Testis (tissue), 3 donors: ENCODE data around the gene AOAH. TPM values are rescaled to one million over a fixed set of nuclear protein-coding genes. Genes with fewer than 3 reads are reported as not detected.

ENCODE experiments used
- DNase-seq: peaks from one replicate; pipeline ENCODE4 v3.0.0-alpha.2; 2019
- H3K27ac ChIP-seq, 2 donors: fragments of 200-600 bp; sonication (generic); one replicate each; pipeline ENCODE4 v1.5.1; 2019
- H3K27me3 ChIP-seq: fragments of 200-600 bp; sonication (generic); one replicate; pipeline ENCODE4 v1.5.1; 2019
- H3K36me3 ChIP-seq: fragments of 200-600 bp; sonication (generic); one replicate; pipeline ENCODE4 v1.5.1; 2017; ENCODE audit warnings: low read depth; ENCODE audit errors: missing control alignments
- H3K4me1 ChIP-seq: fragments of 200-600 bp; sonication (generic); one replicate; pipeline ENCODE4 v1.5.1; 2019
- H3K4me3 ChIP-seq, 2 donors: fragments of 200-600 bp; sonication (generic); one replicate each; pipeline ENCODE4 v1.5.1; 2017 to 2019
- H3K9me3 ChIP-seq: fragments of 200-600 bp; sonication (generic); one replicate; pipeline ENCODE4 v1.5.1; 2017
- POLR2A ChIP-seq: fragments of 450-650 bp; IDR thresholded peaks from one replicate; pipeline ENCODE4 v1.6.1; 2017; ENCODE audit warnings: antibody characterized with exemption, mild to moderate bottlenecking, moderate library complexity
- WGBS, 2 donors: methylation state at CpG; one replicate each; pipeline ENCODE4 v1.1.5; 2018; 5-methylcytosine and 5-hydroxymethylcytosine counted together
- intact Hi-C: fragments of 100-400 bp; cut with DNase I; formaldehyde crosslinking; loops from one replicate; pipeline ENCODE4 v1.15.1; 2023; ENCODE audit warnings: low total_unique reads
- polyA plus RNA-seq: library from polyadenylated mRNA; stranded (reverse); fragments of 350-450 nt; fragmentation: Illumina TruSeq; extraction: RNeasy Lipid Tissue Mini Kit (QIAGEN cat#74804); gene quantifications from one replicate; pipeline ENCODE4 v1.2.3, GENCODE V29; 2014; ENCODE audit warnings: low read depth, low replicate concordance; ENCODE audit not compliant: insufficient read depth
- total RNA-seq, 2 donors: library from RNA; depleted of rRNA; stranded (reverse); fragments of >200 nt; gene quantifications; one replicate each; pipeline ENCODE4 v1.2.3, GENCODE V29; 2016
- TF ChIP-seq, protein P1 (sequence below), 3 experiments: fragments of 450-650 bp in 2 of 3; fragments of 200-600 bp in 1 of 3; sonication (generic) in 1 of 3; IDR thresholded peaks; one replicate each; pipeline ENCODE4 v1.5.1; 2016 to 2019; ENCODE audit warnings: antibody characterized with exemption in 3 of 3, mild to moderate bottlenecking in 2 of 3, moderate library complexity in 1 of 3

AOAH gene
- total and polyA plus RNA-seq, 3 donors from 2014 or later = 1.7 to 4.6 (median 3.8) TPM

DNA sequence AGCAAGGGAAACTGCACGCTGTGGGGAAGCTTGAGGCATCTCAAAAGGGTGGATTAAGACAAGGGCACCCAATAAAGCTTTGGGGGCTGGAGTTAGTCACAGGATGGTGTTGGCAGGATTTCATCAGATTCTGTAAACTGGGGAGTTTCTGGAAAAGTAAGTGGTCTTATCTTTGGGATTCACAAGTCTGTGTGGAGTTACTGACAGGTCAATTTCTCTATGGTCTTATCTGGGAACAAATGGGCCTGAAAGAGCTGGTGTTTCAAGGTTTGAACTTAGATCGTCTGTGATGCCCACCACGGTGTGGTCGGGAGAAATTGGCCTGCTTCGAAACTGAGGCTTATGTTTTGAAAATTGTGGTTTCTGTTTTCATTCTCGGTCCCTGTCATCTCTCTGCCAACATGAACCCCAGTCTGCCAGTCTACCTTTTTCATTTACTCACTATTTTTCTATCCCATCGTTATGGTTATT lies 23.8 kb upstream of the AOAH start:
- H3K4me1 ChIP-seq = peaks cover 5% of the 10 kb centered on the region
- no peaks in the 10 kb centered on the region for H3K9me3 ChIP-seq
- TF ChIP-seq, protein P1, sequence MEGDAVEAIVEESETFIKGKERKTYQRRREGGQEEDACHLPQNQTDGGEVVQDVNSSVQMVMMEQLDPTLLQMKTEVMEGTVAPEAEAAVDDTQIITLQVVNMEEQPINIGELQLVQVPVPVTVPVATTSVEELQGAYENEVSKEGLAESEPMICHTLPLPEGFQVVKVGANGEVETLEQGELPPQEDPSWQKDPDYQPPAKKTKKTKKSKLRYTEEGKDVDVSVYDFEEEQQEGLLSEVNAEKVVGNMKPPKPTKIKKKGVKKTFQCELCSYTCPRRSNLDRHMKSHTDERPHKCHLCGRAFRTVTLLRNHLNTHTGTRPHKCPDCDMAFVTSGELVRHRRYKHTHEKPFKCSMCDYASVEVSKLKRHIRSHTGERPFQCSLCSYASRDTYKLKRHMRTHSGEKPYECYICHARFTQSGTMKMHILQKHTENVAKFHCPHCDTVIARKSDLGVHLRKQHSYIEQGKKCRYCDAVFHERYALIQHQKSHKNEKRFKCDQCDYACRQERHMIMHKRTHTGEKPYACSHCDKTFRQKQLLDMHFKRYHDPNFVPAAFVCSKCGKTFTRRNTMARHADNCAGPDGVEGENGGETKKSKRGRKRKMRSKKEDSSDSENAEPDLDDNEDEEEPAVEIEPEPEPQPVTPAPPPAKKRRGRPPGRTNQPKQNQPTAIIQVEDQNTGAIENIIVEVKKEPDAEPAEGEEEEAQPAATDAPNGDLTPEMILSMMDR (IDR thresholded peaks at IDR 0.05) = no peak
- TF ChIP-seq POLR2A = no peak
- H3K27ac ChIP-seq = no peak overlapping the region
- no peaks in the 10 kb centered on the region for H3K27me3 ChIP-seq
- H3K36me3 ChIP-seq = no peaks in the 10 kb centered on the region
- no peak for DNase-seq
- H3K4me3 ChIP-seq = no peak overlapping the region
- intact Hi-C loops = no loop called here
- 86 to 89% methylated on average over 7 of the region's 7 CpGs for WGBS, 2 donors

DNA sequence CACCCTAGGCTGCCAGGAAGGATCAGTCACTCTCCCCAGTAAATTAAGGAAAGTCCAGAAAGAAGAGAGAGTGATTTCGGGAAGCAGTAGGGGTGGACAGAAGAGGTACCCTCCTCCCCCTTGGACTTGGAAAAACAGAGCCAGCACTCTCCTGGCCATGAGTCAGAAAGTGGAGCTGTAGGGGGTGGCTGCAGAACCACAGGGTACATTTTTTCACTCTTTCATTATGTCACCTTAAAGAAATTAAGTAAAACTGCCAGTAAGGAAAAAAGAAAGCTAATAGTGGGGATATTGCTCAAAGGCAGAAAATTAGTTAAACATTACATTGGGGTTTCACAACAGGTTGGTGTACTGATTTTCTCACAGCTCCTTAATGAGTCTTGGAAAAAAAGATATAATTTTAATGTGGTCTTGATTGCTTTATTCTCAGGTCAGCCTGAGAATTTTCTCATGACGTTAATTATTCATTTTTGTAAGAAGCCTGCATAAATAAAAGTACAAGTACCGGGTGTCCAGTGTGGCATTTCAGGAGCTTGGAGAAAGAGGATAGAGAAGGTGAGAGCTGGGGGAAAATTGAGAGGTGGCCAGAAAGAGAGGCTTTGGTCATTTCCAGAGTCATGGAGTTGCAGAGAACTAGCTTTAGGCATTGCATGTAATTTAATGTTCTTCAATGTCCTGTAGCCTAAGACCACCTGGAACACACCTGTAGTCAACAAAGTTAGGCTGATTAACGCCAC lies 23.2 kb upstream of the AOAH start:
- no peak for DNase-seq
- Histone ChIP-seq H3K9me3 (no peaks in the 10 kb centered on the region), H3K27ac (no peak overlapping the region), H3K4me3 (no peak overlapping the region), H3K36me3 (no peaks in the 10 kb centered on the region), H3K4me1 (peaks cover 5% of the 10 kb centered on the region), H3K27me3 (no peaks in the 10 kb centered on the region)
- 81 to 91% methylated on average over 4 of the region's 4 CpGs for WGBS, 2 donors
- TF ChIP-seq, protein P1 (IDR thresholded peaks at IDR 0.05) = no peak
- no peak for TF ChIP-seq POLR2A
- intact Hi-C loops = no loop called here

DNA sequence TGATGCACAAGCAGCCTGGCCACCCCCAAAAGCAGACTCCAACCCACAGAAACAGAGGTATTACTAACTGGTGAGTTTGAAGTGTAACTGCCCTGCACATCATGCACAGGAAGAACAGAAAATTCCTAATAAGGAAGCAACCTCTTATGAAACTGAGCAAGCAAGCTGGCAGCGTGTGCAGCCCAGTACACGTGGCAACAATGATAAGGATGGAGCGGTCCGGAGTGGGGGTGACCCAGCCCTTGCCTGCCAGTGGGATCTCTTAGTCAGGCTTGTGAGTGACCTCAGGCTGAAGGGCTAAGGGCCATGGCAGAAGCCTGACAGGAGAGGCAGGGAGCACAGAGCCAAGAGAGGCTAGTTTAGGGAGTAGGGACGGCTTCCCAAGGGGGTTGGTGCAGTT lies 22.1 kb upstream of the AOAH start:
- H3K4me1 ChIP-seq = peaks cover 5% of the 10 kb centered on the region
- 37 to 49% methylated on average over 5 of the region's 5 CpGs for WGBS, 2 donors
- H3K36me3 ChIP-seq = no peaks in the 10 kb centered on the region
- no peaks in the 10 kb centered on the region for H3K9me3 ChIP-seq
- DNase-seq = peak; percentile 81
- H3K27me3 ChIP-seq = no peaks in the 10 kb centered on the region
- H3K4me3 ChIP-seq = no peak overlapping the region
- TF ChIP-seq POLR2A = no peak
- TF ChIP-seq, protein P1 (IDR thresholded peaks at IDR 0.05) = no peak
- intact Hi-C loops = no loop called here
- no peak overlapping the region for H3K27ac ChIP-seq

DNA sequence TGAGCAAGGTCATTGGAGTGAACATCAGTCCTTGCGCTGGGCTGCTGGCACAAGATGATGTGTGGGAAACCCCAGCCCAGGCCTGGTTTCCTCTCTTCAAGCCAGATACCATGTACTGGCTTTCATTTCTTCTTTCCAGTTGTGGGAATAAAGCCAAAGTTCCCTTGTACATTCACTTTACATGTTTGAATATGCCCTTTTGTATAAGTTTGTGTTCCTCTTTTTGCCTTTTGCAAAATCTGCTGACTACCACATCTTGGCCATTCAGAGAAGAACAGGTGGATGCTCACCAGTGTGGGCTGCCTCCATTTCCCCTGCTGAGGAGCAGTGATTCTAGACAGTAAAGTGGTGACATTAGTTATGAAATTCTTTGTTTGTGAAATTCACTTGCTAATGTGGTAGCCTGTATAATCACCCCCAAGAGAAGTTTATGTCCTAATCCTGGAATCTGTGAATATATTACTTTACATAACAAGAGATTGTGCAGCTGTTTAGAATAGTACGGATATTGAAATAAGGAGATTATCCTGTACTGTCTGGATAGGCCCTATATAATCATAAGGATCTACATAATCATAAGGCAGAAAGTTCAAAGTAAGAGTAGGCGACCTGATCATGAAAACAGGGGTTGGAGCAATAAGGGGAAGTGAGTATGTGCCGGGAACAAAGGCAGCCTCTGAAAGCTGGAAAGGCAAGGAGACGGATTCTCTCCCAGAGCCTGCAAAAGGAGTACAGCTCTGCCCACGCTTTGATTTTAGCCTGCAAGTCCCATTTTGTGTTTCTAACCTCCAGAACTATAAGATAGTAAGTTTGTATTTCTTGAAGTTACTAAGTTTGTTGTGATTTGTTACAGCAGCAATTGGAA lies 18.8 kb upstream of the AOAH start:
- Histone ChIP-seq H3K9me3 (no peaks in the 10 kb centered on the region), H3K27ac (peak overlapping the region; percentile 7 to 41), H3K4me3 (no peak overlapping the region), H3K36me3 (no peaks in the 10 kb centered on the region), H3K27me3 (no peaks in the 10 kb centered on the region), H3K4me1 (peaks cover 5% of the 10 kb centered on the region)
- 39 to 56% methylated on average over 6 of the region's 6 CpGs for WGBS, 2 donors
- TF ChIP-seq, protein P1 (IDR thresholded peaks at IDR 0.05) = no peak
- TF ChIP-seq POLR2A = no peak
- peak; percentile 53 for DNase-seq
- intact Hi-C loops = no loop called here
